ENCODE measurements around the gene CCR9.

Gene CCR9

GRCh38 chr3:45907769-45908705 is 21.7 kb downstream of the CCR9 start:
- no peak for DNase-seq (ENCODE audit: low read depth)

- no peak for DNase-seq (ENCODE audit: low read depth)
Observed at GRCh38 chr3:45908761-45909160, 22.4 kb downstream of the CCR9 start.

DNA sequence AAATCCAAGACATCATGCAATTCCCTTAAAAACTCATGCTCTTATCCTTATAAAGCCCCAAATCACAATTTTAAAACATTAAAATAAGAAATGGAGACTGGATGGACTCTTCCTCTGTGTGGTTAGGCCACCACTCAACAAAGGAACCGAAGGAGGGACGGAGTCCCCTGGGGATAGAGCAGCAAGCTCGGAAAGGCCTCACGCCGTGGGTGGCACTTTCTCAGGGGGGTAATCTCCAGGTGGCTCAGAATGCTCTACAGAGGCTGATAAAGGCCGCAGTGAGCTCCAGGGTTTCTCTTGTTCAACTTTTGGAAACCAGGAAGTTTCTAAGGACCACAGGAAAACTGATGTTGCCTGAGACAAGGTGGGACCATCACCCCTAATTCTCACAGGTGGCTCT is 23.2 kb downstream of the CCR9 start:
- DNase-seq (ENCODE audit: low read depth), result no peak

DNA sequence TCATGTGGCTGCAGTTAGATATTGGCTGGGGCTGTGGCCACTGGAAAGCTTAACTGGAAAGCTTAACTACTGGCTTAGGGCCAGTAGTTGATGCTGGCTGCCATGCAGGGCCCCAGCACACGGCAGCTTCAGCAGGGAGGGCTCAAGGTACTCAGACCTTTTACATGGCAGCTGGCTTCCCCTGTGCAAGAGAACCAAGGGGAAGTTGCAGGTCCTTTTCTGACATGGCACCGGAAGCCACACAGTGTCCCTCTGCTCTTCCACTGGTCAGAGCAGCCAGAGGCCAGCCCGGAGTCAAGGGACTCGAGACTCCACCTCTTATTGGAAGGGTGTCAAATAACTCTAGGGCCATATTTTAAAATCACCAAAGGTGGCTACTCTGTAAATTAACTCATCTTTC is 24.5 kb downstream of the CCR9 start:
- no peak for DNase-seq (ENCODE audit: low read depth)

GRCh38 chr3:45911511-45912226 is 25.3 kb downstream of the CCR9 start:
- no peak for DNase-seq (ENCODE audit: low read depth)

DNA sequence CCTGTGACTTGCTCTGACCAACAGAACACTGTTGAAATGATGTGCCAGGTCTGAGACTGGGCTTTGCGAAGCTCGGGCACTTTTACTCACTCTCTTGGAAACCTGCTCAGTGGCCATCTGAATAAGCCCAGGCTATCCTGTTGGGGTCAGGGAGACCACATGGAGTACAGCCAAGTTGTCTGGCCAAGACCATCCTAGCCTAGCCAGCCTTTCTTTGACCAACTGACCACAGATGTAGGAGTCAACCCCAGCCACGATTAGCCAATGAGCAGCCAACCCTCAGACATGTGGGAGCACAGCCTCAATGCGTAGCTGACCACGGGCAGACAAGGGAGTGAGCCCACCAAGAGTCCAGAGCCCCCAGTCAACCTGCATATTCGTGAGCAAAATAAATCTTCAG is 26.1 kb downstream of the CCR9 start:
- no peak for DNase-seq (ENCODE audit: low read depth)

- no peak for DNase-seq (ENCODE audit: low read depth)
Observed at GRCh38 chr3:45914362-45915058, 28.2 kb downstream of the CCR9 start.

DNA sequence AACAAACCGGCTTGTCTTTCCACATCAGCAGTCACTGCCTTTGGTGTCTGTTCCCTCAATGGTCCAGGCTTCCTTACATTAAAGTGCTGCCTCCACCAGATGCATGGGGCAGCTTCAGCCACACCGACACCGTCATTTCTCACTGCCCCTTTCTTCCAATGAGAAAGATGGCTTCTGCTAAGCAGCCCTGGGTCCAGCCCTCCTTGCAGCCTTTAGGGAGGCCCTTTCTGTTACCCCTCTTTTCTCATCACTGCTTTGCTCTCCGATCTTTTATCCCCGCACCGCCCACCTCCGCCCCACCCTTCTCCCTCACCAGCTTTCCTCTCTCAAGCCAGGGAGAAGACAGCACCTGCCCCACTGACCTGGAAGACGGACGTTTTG is 28.7 kb downstream of the CCR9 start:
- no peak for DNase-seq (ENCODE audit: low read depth)

- peak; percentile 67 for DNase-seq (ENCODE audit: low read depth)
Observed at GRCh38 chr3:45915518-45916231, 29.3 kb downstream of the CCR9 start.

- DNase-seq (ENCODE audit: low read depth), result no peak
Observed at GRCh38 chr3:45917146-45917898, 31.0 kb downstream of the CCR9 start.

DNA sequence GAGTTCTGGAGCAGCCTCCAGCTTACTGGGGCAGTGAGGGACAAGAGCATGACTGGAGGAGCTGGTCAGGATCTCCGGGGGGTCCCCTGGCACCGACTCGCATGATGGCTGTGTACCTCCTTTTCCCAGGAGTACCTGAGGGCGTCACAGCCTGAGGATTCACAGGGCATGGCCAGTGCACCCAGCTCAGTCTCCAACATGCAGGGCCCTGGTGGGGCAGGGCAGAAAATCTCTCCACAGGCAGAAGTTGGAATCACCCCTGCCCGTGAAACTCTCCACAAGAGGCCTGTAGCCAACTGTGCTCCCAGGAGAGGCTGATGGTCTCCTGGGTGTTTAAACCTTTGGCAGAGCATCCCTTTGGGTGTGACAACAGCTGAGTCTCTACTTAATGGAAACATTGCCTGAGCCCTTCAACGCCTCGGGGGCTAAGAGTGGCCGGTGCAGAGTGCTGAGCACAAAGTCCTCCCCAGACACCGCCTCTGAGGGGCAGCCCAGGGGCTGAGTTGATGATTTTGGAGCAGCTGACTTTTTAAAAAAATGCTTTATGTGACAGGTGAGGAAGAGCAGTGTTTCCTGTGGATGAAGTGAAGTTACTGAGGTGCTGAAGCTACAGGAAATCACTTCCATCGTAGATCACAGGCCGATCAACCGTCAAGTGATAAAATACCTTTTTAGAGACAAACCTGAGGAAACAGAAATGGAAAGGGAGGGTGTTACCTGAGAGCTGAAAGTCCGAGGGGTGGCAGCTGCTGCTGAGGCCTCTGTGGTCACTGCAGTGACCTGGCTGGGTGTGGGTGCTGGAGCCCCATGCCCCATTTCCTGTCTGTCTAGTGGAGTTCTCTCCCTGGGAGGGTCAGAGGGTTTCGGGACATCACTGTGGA is 35.1 kb downstream of the CCR9 start:
- no peak for DNase-seq (ENCODE audit: low read depth)

- DNase-seq (ENCODE audit: low read depth), result no peak
Observed at GRCh38 chr3:45922039-45922326, 35.6 kb downstream of the CCR9 start.

DNA sequence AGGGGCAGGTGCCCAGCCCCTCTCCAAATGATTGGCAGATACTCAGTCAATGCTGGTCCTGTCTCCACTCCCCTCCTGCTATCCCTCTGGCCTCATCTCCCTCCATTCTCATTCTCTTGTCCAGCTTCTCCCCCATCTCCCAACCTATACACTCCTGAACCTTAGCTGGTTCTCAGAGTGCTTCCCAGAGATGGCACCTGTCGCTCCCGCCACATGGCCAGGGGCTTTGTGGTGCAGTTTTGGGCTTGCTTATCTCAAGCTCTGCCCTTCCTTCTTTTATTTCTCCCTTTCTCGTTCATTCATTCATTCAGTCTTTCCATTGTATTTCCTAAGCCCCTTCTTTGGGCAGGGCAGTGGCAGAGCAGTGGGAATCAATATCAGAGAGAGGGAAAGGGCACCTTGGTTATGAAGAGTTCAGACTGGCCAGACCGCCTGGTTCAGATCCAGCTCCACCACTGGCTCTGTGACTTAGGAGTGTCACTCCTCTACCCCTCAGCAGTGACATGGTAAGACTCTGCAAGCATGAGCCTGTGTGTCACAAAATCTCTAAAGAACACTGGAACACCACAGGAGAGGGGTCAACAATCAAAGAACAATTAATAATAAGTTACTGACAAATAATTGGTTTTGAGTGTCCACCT is 36.7 kb downstream of the CCR9 start:
- DNase-seq (ENCODE audit: low read depth), result no peak

DNA sequence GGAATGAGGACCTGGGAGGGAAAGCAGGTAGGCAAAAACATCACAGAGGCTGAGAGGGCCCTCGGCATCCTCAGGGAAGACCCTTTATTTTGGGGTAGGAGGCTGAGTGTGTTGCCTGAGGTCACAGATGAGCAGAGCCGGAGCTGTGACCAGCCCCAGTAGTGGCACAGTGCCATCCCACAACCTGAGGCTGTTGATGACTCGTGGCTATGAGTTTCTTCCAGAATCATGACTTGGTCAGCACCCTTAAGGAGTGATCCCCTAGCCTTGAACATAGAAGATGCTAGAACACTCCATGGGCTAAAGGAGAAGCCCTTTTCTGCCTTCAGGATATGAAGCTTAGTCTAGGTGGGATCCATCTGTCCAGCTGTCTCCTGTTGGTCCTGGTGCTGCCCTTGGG is 37.4 kb downstream of the CCR9 start:
- no peak for DNase-seq (ENCODE audit: low read depth)

GRCh38 chr3:45927881-45928280 is 41.5 kb downstream of the CCR9 start:
- no peak for DNase-seq (ENCODE audit: low read depth)

DNA sequence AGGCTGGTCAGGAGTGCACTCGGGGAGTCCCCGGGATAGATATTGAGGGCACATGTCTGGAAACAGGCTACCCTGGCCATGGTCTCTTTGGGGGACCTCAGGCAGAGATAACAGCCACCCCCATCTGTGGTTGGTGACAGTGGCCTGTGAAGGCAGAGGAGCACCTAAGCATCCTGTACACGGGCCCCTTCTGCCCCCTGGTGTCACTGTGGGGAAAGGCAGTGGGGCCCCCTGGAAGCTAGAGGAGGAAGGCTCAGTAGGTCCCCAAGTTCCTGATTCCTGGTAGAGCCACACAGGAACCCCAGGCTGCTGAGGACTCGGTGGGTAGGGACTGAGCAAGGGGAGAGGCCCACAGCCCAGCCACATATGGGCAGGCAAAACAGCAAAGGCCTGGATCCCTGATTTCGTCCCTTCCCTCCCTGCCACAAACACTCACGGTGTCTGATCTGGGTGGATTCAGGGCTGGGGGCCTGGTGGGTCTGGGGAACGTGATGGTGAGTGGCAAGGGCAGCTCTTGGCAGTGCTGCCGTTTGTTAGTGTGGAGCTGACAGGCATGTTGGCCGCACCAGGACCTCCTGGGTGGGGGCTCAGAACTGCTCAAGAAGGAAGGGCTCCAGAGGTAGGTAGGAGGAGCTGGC is 42.8 kb downstream of the CCR9 start:
- DNase-seq (ENCODE audit: low read depth), result peak; percentile 50

DNA sequence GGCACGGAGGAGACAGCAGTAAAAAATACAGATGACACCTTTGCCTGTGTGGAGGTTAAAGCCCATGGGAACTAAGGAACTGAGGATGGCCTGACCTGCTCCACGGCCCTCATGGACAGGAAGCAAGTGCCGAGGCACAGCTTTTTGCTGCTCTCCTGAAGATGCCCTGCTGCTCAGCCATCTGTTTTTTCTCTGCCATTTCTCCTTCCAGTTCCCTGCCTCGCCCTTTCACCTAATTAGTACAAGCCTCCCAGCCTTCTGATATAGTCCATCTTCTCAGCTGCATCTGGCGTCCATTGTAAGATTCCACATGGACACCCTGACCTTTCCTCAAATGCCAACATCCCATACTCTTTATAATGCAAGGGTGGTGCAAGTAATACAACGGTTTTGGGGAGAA is 45.2 kb downstream of the CCR9 start:
- DNase-seq (ENCODE audit: low read depth), result no peak

DNA sequence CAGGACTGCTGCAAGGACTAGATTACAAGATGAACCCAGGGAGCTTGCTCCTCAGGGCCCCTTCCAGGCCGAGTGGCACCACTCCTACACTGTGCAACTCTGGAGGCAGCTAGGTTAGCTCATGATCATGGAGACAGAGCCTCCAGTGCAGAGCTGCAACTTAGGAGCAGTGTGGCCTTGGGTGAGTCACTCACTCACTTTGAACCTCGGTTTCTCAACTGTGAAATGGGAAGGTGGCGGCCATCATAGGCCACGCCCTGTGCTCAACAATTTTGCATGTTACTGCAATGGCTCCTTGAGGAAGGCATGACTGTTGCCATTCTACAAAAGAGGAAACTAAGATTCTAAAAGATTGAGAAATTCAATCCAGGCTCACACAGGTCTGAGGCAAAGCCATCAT is 45.8 kb downstream of the CCR9 start:
- DNase-seq (ENCODE audit: low read depth), result no peak

DNA sequence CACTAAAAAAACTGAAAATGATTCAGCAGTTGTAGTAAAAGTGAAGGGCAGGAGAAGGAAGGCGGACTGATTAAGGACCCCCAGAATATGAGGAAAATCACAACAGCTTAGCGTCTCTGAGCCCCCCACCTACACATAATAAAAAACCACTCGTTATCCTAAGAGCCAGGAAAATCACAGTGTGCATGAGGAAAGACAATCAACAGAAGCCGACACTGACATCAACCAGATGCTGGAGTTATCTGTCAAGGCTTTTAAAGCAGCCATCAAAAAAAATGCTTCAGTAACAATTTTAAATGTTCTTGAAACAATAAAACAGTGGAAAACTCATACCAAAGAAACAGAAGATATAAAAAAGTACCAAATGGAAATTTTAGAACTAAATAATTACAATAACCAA is 47.2 kb downstream of the CCR9 start:
- no peak for DNase-seq (ENCODE audit: low read depth)

- no peak for DNase-seq (ENCODE audit: low read depth)
Observed at GRCh38 chr3:45936261-45936660, 49.9 kb downstream of the CCR9 start.

Measured in activated T-cell treated with anti-CD3 and anti-CD28 coated beads for 1 hour (primary cell).